Tibial artery (tissue), 4 donors: ENCODE results near the gene AXIN1.

Experiments
- DNase-seq, 2 donors: peaks; one replicate each; pipeline ENCODE4 v3.0.0-alpha.2; 2019
- H3K27ac ChIP-seq, 2 donors: fragments of 200-600 bp; sonication (generic) in 1 of 2; 1 replicate in 1 of 2; 2 replicates in 1 of 2; pipeline ENCODE4 v1.5.1; 2018 to 2019; ENCODE audit warnings: mild to moderate bottlenecking in 1 of 2
- H3K27me3 ChIP-seq, 2 donors: fragments of 200-600 bp; sonication (generic) in 1 of 2; one replicate each; pipeline versions ENCODE4 v1.5.1 to v1.6.0; 2016 to 2019
- H3K36me3 ChIP-seq, 3 donors: fragments of 200-600 bp; sonication (generic) in 2 of 3; one replicate each; pipeline ENCODE4 v1.5.1; 2016 to 2019; ENCODE audit warnings: mild to moderate bottlenecking in 2 of 3
- H3K4me1 ChIP-seq, 4 donors: fragments of 200-600 bp; sonication (generic) in 2 of 4; 1 replicate in 3 of 4; 2 replicates in 1 of 4; pipeline ENCODE4 v1.5.1; 2016 to 2019
- H3K4me3 ChIP-seq, 2 donors: fragments of 200-600 bp; sonication (generic) in 1 of 2; 1 replicate in 1 of 2; 2 replicates in 1 of 2; pipeline ENCODE4 v1.5.1; 2018 to 2019; ENCODE audit warnings: mild to moderate bottlenecking in 2 of 2
- H3K9me3 ChIP-seq, 3 donors: fragments of 200-600 bp; sonication (generic) in 1 of 3; one replicate each; pipeline ENCODE4 v1.5.1; 2016 to 2019
- CTCF ChIP-seq, 2 experiments: fragments of 200-600 bp in 1 of 2; fragments of 450-650 bp in 1 of 2; IDR thresholded peaks; one replicate each; pipeline ENCODE4 v1.5.1; 2017 to 2019; ENCODE audit warnings: antibody characterized with exemption in 2 of 2, mild to moderate bottlenecking in 1 of 2, moderate library complexity in 1 of 2
- intact Hi-C: fragments of 100-400 bp; cut with DNase I; formaldehyde crosslinking; loops from one replicate; pipeline ENCODE4 v1.15.0; 2023; ENCODE audit warnings: low total_unique reads

The AXIN1 gene

GRCh38 chr16:297832-298231, 54.7 kb downstream of the AXIN1 start:
- peaks cover 23 to 84% (median 56%) of the 10 kb centered on the region in 3 donors for H3K36me3 ChIP-seq
- no peaks in the 10 kb centered on the region for H3K9me3 ChIP-seq
- no peak overlapping the region for H3K27ac ChIP-seq
- no peaks in the 10 kb centered on the region for H3K27me3 ChIP-seq
- DNase-seq: no peak
- no peaks in the 10 kb centered on the region for H3K4me1 ChIP-seq
- intact Hi-C loops: no loop called here
- TF ChIP-seq CTCF (IDR thresholded peaks at IDR 0.05): no peak
- no peak overlapping the region for H3K4me3 ChIP-seq

DNA sequence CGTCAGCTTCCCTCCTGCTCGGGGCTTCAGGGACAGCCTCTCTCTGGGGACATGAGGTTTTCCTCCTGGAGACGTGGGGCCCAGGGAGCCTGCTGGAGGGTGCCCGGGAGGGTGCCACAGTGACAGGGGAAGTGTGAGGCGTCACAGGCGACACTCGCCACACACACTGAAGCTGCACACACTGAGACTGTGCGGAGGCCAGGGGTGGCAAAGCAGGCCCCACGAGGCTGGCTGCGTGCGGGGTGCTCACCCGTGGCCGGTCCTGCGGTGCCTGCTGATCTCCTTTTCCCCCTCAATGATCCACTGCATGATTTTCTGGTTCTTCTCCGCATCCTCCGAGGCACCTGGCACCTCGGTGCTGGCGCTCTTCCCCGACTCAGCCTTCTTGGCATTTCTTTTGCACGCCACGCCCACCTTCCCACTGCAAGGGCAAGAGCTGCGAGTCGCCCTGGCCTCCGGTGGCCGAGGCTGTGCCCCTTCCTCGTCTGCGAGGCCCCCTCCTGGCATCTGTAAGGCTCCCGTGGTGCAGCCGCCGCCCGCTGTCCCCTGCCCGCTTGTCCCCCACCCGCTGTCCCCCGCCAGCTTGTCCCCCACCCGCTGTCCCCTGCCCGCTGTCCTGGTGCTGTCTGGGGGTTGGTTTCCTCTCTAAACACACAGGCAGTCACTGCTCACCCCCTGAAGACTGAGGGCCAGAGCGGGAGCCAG, 55.6 kb downstream of the AXIN1 start:
- no peak for DNase-seq

GRCh38 chr16:296276-296675, 56.2 kb downstream of the AXIN1 start:
- no peak for TF ChIP-seq CTCF (IDR thresholded peaks at IDR 0.05)
- intact Hi-C loops: no loop called here
- H3K36me3 ChIP-seq: peaks cover 33 to 84% (median 59%) of the 10 kb centered on the region in 3 donors
- H3K4me1 ChIP-seq: no peaks in the 10 kb centered on the region
- H3K9me3 ChIP-seq: no peaks in the 10 kb centered on the region
- H3K4me3 ChIP-seq: no peak overlapping the region
- H3K27me3 ChIP-seq: no peaks in the 10 kb centered on the region
- no peak overlapping the region for H3K27ac ChIP-seq
- DNase-seq: no peak

More for the DNA sequence above, 55.6 kb downstream of the AXIN1 start:
- Histone ChIP-seq H3K4me1 (no peaks in the 10 kb centered on the region), H3K36me3 (peaks cover 30 to 84% (median 56%) of the 10 kb centered on the region in 3 donors), H3K4me3 (no peak overlapping the region), H3K27me3 (no peaks in the 10 kb centered on the region), H3K27ac (no peak overlapping the region), H3K9me3 (no peaks in the 10 kb centered on the region)
- no peak for TF ChIP-seq CTCF (IDR thresholded peaks at IDR 0.05)
- intact Hi-C loops: no loop called here

DNA sequence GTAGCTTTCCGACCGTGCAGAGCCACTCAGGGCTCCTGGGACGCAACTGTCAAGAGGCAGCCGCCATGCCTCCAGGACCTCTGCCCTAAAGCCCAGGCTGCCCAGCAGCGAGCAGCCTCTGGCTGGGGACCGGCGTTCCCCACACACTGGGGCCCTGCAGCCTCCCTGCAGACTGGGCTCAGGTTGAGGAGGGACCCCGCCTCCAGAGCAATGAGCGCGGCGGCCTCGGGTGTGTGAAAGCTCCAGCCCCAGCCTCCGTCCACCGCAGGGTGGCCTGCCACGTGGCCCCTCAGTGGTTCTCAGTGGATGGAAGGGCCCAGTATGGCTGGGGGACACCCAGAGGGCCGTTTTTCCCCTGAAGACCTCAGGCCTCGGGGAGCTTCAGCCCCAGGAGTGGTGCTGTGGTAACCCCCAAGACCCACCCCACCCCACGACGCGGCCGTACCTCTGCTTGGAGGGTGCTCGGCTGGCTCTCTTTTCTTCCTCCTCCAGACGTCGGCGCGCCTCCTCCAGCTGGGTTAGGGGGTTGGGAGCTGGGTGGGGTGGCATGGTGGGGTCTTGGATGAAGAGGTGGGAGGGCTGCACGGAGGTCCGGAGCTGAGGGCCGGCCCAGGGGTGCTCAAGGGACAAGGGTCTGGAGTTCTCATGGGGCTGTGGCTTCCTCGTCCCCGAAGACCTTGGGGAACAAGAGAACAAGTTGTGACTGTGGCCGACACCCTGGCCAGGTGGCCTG, 59.3 kb downstream of the AXIN1 start:
- Histone ChIP-seq H3K4me1 (no peaks in the 10 kb centered on the region), H3K27ac (no peak overlapping the region), H3K9me3 (no peaks in the 10 kb centered on the region), H3K4me3 (no peak overlapping the region), H3K36me3 (peaks cover 45 to 98% (median 82%) of the 10 kb centered on the region in 3 donors), H3K27me3 (no peaks in the 10 kb centered on the region)
- DNase-seq: no peak
- intact Hi-C loops: no loop called here
- TF ChIP-seq CTCF (IDR thresholded peaks at IDR 0.05): no peak

- H3K4me1 ChIP-seq: no peaks in the 10 kb centered on the region
- TF ChIP-seq CTCF (IDR thresholded peaks at IDR 0.05): no peak
- H3K36me3 ChIP-seq: peaks cover 40 to 98% (median 82%) of the 10 kb centered on the region in 3 donors
- H3K9me3 ChIP-seq: no peaks in the 10 kb centered on the region
- no peaks in the 10 kb centered on the region for H3K27me3 ChIP-seq
- H3K27ac ChIP-seq: no peak overlapping the region
- DNase-seq: no peak
- H3K4me3 ChIP-seq: no peak overlapping the region
- intact Hi-C loops: no loop called here
Observed at GRCh38 chr16:291539-291938, 61.0 kb downstream of the AXIN1 start.
